Activated B cell treated with CpG ODN at 0.5 μM for 24 hours (primary cell): ENCODE measurements around the gene SUN1. TPM values are rescaled to one million over a fixed set of nuclear protein-coding genes. Genes with fewer than 3 reads are reported as not detected.

ENCODE experiments used
- ATAC-seq: fragments of 200-7000 bp; cut with Tn5 transposase; one replicate; pipeline ENCODE4 v1.10.0; 2021; ENCODE audit warnings: low read depth, mild to moderate bottlenecking, moderate library complexity
- CTCF ChIA-PET: fragments of 350-600 bp; sonication (Branson Sonifier 250); formaldehyde crosslinking; loops from one replicate; lab custom pipeline; 2021; ENCODE audit warnings: antibody characterized with exemption; lab: Charles Lee
- POLR2A ChIA-PET: fragments of 350-600 bp; sonication (Branson Sonifier 250); formaldehyde crosslinking; loops from one replicate; lab custom pipeline; 2021; ENCODE audit warnings: antibody characterized with exemption; lab: Charles Lee
- DNase-seq: peaks from one replicate; pipeline ENCODE4 v3.0.0; 2022
- H3K27ac Mint-ChIP-seq: one replicate; pipeline ENCODE4 v1.8.0; 2020; ENCODE audit warnings: mixed read lengths
- H3K27me3 Mint-ChIP-seq: one replicate; pipeline ENCODE4 v1.8.0; 2021; ENCODE audit warnings: mixed read lengths
- H3K36me3 Mint-ChIP-seq: one replicate; pipeline ENCODE4 v1.8.0; 2021; ENCODE audit warnings: low read depth, mixed read lengths
- H3K4me1 Mint-ChIP-seq: one replicate; pipeline ENCODE4 v1.8.0; 2021; ENCODE audit warnings: mixed read lengths
- H3K4me3 Mint-ChIP-seq: one replicate; pipeline ENCODE4 v1.8.0; 2020; ENCODE audit warnings: mild to moderate bottlenecking, mixed read lengths
- H3K9me3 Mint-ChIP-seq: one replicate; pipeline ENCODE4 v1.8.0; 2020; ENCODE audit warnings: mixed read lengths
- intact Hi-C: fragments of 100-400 bp; cut with micrococcal nuclease; formaldehyde crosslinking; loops from one replicate; pipeline ENCODE4 v1.15.1; 2024
- total RNA-seq: library from RNA; stranded (reverse); gene quantifications from 2 replicates; pipeline ENCODE4 v1.2.3, GENCODE V29; 2022
- TF ChIP-seq, protein P1 (sequence below): fragments of 200-600 bp; IDR thresholded peaks from one replicate; pipeline ENCODE4 v1.8.0; 2022; ENCODE audit warnings: antibody characterized with exemption, mild to moderate bottlenecking

The SUN1 gene
- total RNA-seq, 1 donor from 2014 or later, result 119 TPM

DNA sequence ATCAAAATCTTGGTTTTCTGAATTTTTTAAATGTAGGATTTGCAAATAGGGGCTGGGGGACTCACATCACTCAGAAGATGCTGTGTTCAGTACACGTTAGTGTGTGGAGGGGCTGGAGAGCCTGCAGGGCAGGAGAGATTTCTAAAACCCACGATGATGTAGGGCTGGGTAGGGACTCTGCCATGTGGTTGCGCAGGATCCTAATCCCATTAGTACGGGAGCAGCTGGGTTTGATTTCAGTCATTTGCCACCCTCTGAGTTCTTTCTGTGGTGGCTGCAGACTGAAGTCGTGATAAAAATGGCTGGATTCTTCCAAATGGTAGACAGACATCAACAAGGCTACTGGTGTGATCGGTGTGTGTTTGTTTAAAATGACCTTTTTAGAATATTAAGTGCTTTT, 29.9 kb downstream of the SUN1 start:
- ChIA-PET CTCF (no interaction called here), POLR2A (interaction anchor here (0.6 kb wide), 1 partner anchor 386 kb away, joined by 4 read pairs; no protein-coding TSS in a partner anchor)
- intact Hi-C loops, result no loop called here
- ATAC-seq, result no peak
- Mint-ChIP-seq H3K4me3 (no peak overlapping the region), H3K9me3 (no peaks in the 10 kb centered on the region), H3K36me3 (peaks cover 82% of the 10 kb centered on the region), H3K27ac (no peak overlapping the region), H3K4me1 (no peaks in the 10 kb centered on the region), H3K27me3 (no peaks in the 10 kb centered on the region)
- TF ChIP-seq, protein P1, sequence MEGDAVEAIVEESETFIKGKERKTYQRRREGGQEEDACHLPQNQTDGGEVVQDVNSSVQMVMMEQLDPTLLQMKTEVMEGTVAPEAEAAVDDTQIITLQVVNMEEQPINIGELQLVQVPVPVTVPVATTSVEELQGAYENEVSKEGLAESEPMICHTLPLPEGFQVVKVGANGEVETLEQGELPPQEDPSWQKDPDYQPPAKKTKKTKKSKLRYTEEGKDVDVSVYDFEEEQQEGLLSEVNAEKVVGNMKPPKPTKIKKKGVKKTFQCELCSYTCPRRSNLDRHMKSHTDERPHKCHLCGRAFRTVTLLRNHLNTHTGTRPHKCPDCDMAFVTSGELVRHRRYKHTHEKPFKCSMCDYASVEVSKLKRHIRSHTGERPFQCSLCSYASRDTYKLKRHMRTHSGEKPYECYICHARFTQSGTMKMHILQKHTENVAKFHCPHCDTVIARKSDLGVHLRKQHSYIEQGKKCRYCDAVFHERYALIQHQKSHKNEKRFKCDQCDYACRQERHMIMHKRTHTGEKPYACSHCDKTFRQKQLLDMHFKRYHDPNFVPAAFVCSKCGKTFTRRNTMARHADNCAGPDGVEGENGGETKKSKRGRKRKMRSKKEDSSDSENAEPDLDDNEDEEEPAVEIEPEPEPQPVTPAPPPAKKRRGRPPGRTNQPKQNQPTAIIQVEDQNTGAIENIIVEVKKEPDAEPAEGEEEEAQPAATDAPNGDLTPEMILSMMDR, result no peak
- no peak for DNase-seq

DNA sequence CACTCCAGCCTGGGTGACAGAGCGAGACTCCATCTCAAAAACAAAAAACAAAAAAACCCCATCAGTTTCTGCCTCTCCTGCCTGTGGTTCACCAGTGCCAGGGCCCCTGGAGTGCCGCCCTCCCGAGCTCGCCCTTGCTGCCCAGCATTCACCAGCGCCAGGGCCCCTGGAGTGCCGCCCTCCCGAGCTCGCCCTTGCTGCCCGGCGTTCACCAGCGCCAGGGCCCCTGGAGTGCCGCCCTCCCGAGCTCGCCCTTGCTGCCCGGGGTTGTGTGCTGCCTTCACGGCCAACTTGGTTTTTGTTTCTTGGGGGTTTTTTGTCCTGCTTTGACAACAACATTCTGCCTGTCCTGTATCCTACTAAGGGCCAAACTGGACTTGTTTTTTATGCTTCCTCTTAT, 30.8 kb downstream of the SUN1 start:
- intact Hi-C loops, result no loop called here
- TF ChIP-seq, protein P1, result no peak
- POLR2A ChIA-PET, result no interaction called here
- no peak for ATAC-seq
- no peak for DNase-seq
- H3K27me3 Mint-ChIP-seq, result no peaks in the 10 kb centered on the region
- CTCF ChIA-PET, result interaction anchor here (1.7 kb wide), 1 partner anchor 10 kb away, joined by 5 read pairs; no protein-coding TSS in a partner anchor
- no peak overlapping the region for H3K27ac Mint-ChIP-seq
- H3K4me1 Mint-ChIP-seq, result no peaks in the 10 kb centered on the region
- H3K9me3 Mint-ChIP-seq, result no peaks in the 10 kb centered on the region
- peaks cover 84% of the 10 kb centered on the region for H3K36me3 Mint-ChIP-seq
- H3K4me3 Mint-ChIP-seq, result no peak overlapping the region

DNA sequence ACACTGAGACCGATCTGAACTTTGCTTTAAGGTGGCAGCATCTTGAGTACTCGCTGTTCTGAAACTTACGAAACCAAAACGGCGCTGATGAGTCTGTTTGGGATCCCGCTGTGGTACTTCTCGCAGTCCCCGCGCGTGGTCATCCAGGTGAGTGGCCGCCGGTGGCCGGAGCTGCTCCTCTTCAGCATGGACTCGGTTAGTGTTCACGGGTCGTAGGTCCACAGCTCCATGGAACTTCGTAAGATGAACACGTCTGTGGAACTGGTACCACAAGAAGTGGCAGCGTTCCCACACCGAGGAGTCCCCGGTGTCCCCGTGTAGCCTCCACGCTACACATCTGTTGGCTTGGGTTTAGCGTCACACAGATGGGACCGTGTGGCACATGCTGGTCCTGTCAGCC, 33.6 kb downstream of the SUN1 start:
- Mint-ChIP-seq H3K27ac (no peak overlapping the region), H3K4me3 (no peak overlapping the region), H3K9me3 (no peaks in the 10 kb centered on the region), H3K4me1 (peaks cover 2% of the 10 kb centered on the region), H3K36me3 (peaks cover 71% of the 10 kb centered on the region), H3K27me3 (no peaks in the 10 kb centered on the region)
- ChIA-PET POLR2A (no interaction called here), CTCF (no interaction called here)
- DNase-seq (no peak), ATAC-seq (no peak)
- TF ChIP-seq, protein P1, result no peak
- intact Hi-C loops, result no loop called here

DNA sequence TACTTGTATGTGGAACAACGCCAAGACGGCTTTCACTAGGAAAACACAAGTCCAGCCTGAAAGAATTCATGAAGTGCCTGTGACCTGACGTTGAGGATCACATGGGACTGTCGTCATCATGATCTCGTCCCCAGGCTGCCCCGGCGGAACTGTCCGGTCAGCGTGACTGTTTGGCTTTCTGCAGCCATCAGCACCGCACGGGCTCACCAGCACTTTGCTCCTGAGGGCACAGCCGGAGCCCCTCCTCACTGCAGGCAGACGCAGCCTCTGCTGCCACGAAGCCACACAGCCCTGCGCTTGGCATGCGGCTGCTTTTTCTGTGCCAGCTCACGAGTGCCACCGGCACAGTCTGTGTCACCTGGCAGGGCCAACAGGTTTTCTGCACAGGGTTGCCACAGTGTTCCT, 34.7 kb downstream of the SUN1 start:
- Mint-ChIP-seq H3K4me3 (no peak overlapping the region), H3K27ac (no peak overlapping the region), H3K27me3 (no peaks in the 10 kb centered on the region), H3K9me3 (no peaks in the 10 kb centered on the region), H3K36me3 (peaks cover 68% of the 10 kb centered on the region), H3K4me1 (peaks cover 2% of the 10 kb centered on the region)
- TF ChIP-seq, protein P1, result no peak
- no peak for ATAC-seq
- ChIA-PET POLR2A (no interaction called here), CTCF (no interaction called here)
- DNase-seq, result no peak
- intact Hi-C loops, result no loop called here

DNA sequence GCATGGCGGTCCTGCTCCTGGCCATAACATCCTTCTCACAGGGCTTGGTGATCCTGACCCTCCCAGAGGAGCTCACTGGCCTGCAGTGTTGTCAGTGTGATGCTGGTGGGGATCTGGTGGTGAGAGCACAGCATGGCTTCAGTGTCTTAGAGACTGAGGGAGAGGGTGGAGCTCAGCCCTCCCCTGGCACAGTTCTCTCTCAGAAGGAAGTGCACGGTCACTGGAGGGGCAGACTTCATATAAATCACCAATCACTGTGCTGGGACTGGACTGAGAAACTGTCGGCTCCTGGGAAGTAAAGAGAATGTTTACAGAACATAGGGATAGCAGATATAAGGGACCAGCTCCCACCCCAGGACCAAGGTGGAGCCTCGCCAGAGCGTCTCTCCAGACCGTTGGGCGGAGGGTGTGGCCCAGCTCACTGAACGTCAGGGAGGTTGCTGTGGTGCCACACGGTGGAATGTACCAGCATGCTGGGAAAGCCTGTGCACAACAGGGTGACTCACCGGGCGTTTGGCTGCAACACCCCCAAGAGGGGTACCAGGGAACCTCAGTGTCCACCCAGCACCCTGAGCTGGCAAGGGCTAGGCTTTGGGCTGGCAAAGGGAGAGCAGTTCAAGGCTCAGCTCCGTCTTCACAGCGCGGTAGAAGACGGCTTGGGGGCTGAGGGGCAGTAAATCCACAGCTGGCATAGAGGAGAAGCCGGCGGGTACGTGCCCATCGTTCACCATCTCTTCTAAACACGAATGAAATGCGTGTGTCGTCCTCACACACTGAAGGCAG, 35.3 kb downstream of the SUN1 start:
- TF ChIP-seq, protein P1, result no peak
- ATAC-seq, result no peak
- Mint-ChIP-seq H3K27ac (no peak overlapping the region), H3K4me3 (no peak overlapping the region), H3K36me3 (peaks cover 68% of the 10 kb centered on the region), H3K9me3 (no peaks in the 10 kb centered on the region), H3K4me1 (peaks cover 2% of the 10 kb centered on the region), H3K27me3 (no peaks in the 10 kb centered on the region)
- intact Hi-C loops, result no loop called here
- DNase-seq, result no peak
- POLR2A ChIA-PET, result interaction anchor here (0.6 kb wide), 1 partner anchor 15 kb away, joined by 3 read pairs; no protein-coding TSS in a partner anchor
- CTCF ChIA-PET, result no interaction called here
